GM21528 (cell line): ENCODE results near the gene SPEF2.

Source experiments
- ATAC-seq: cut with Tn5 transposase; IDR thresholded peaks from one replicate; pipeline ENCODE4 v1.9.1; 2021; ENCODE audit warnings: mild to moderate bottlenecking, moderate library complexity; ENCODE audit not compliant: unreplicated experiment, low FRiP score

SPEF2 gene

GRCh38 chr5:35777358-35778087 is 159.9 kb downstream of the SPEF2 start:
- ATAC-seq, result no peak

GRCh38 chr5:35778259-35778769 is 160.7 kb downstream of the SPEF2 start:
- ATAC-seq, result no peak

- ATAC-seq, result no peak
These were observed 162.6 kb downstream of the SPEF2 start for GRCh38 chr5:35780236-35780635.

- ATAC-seq, result no peak
These were observed 163.6 kb downstream of the SPEF2 start for GRCh38 chr5:35781181-35781790.

GRCh38 chr5:35783551-35783950 is 165.9 kb downstream of the SPEF2 start:
- no peak for ATAC-seq

- ATAC-seq, result no peak
These were observed 168.0 kb downstream of the SPEF2 start for GRCh38 chr5:35785601-35786085.

- ATAC-seq, result no peak
These were observed 171.1 kb downstream of the SPEF2 start for GRCh38 chr5:35788724-35789123.

GRCh38 chr5:35789732-35790456 is 172.2 kb downstream of the SPEF2 start:
- ATAC-seq, result no peak

- no peak for ATAC-seq
These were observed 172.8 kb downstream of the SPEF2 start for GRCh38 chr5:35790457-35790822.

- ATAC-seq, result no peak
These were observed 176.6 kb downstream of the SPEF2 start for GRCh38 chr5:35794328-35794619.

- no peak for ATAC-seq
These were observed 177.2 kb downstream of the SPEF2 start for GRCh38 chr5:35794684-35795375.

GRCh38 chr5:35799181-35799580 is 181.5 kb downstream of the SPEF2 start:
- ATAC-seq, result no peak

- no peak for ATAC-seq
These were observed 182.1 kb downstream of the SPEF2 start for GRCh38 chr5:35799753-35800152.

- ATAC-seq, result no peak
These were observed 185.6 kb downstream of the SPEF2 start for GRCh38 chr5:35803191-35803651.

- ATAC-seq, result no peak
These were observed 186.6 kb downstream of the SPEF2 start for GRCh38 chr5:35804201-35804653.

GRCh38 chr5:35804841-35805240 is 187.2 kb downstream of the SPEF2 start:
- ATAC-seq, result no peak

GRCh38 chr5:35810601-35811000 is 192.9 kb downstream of the SPEF2 start:
- no peak for ATAC-seq

GRCh38 chr5:35811108-35811741 is 193.6 kb downstream of the SPEF2 start:
- no peak for ATAC-seq

GRCh38 chr5:35813521-35813920 is 195.9 kb downstream of the SPEF2 start:
- no peak for ATAC-seq
